GM19328 (cell line): ENCODE results near the gene MAGI1.
"Not testable (repeated sequence)": the region's sequence is repeated elsewhere in the genome, so short reads cannot be mapped to it uniquely, and the experiment has no call there.

Source experiments
- ATAC-seq: cut with Tn5 transposase; IDR thresholded peaks from one replicate; pipeline ENCODE4 v1.9.1; 2021; ENCODE audit warnings: mild to moderate bottlenecking, moderate library complexity; ENCODE audit not compliant: unreplicated experiment

Gene MAGI1

DNA sequence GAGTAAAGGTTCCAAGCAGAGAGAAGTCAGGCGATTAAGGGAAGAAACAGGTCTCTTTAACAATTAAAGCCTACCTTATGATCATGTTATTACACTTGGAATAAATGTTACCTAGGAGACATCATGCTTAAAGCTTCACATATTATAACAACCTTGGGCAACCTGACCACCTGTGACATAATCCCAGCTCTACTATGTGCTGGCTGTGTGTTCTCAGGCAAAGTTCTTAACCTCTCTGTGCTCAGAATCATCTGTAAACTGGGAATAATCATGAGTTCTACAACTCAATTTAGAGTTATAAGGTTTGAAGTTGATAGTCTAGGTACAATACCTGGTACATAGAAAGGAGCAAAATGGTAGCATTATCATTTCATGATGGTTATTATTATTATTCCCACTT is 159.3 kb downstream of the MAGI1 start:
- ATAC-seq, result no peak

DNA sequence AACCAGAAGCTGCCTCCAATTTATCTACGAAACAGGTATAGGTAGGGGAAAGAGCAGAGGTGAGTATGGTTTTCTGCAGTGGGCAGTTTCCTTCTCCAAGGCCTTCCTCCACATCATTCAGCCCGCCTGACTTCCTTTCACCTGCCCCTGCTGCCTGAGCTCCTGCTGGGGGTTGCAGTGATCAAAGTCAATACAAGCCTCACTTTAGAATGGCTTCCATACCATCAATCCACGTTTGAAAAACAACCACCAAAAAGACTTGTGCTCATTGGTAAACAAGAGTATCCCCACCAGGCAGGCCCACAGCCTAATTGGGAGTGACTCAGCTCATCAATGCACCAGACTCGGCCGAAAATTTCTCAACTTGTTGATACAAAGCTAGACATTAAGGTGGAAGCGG is 159.9 kb downstream of the MAGI1 start:
- no peak for ATAC-seq

- no peak for ATAC-seq
Measured at GRCh38 chr3:65877160-65877559, 161.6 kb downstream of the MAGI1 start.

DNA sequence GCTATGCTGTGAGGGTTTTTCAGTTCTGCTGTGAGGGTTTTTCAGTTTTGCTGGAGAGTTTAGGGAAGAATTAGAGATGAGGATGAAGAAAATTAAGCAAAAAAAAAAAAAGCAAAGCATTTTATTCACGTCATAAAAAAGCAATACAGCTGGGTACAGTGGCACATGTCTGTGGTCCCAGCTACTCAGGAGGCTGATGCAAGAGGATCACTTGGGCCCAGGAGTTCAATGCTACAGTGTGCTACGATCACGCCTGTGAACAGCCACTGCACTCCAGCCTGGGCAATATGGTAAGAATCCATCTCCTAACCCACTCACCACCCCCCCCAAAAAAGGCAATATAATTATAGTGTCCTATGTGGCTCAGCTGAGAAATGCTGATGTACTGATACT is 162.7 kb downstream of the MAGI1 start:
- no peak for ATAC-seq

DNA sequence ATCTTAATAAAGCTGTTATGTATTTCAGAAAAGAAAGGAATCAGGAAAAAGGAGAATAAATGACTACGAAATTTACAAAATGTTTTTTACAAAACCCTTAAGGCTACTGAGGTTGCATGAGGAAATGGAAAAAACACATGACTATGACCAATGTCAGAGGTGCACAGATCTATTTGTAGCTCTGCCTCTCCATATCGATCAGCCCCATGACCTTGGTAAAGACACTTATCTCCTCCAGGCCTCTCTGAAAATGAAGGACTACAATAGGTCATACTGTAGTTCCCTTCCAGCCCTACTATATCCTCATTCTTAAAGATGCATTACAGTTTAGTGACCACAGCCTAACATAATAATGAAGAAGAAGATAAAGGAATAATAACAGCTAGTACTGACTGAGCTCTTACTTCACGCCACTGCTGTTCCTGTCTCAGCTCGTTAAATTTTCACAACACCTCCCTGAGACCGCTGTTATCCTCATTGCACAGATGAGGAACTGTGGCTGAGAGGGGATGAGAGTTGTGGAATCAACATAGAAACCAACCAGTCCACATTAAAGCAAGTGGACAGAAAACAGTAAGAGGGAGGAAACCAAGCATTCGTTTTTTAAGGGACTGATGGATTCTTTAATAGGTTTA is 163.2 kb downstream of the MAGI1 start:
- no peak for ATAC-seq

DNA sequence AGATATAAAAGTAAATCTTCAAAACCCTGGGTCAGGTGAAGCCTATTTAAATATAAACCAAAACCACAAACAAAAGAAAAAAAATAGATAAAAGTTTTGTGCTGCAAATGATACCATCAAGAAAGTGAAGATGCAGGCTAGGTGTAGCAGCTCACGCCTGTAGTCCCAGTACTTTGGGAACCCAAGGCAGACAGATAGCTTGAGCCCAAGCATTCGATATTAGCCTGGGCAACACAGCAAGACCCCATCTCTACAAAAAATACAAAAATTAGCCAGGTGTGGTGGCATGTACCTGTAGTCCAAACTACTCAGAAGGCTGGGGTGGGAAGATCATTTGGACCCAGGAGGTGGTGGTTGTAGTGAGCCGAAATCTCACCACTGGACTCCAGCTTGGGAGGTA is 164.8 kb downstream of the MAGI1 start:
- no peak for ATAC-seq

- no peak for ATAC-seq
Measured at GRCh38 chr3:65873028-65873427, 165.7 kb downstream of the MAGI1 start.

DNA sequence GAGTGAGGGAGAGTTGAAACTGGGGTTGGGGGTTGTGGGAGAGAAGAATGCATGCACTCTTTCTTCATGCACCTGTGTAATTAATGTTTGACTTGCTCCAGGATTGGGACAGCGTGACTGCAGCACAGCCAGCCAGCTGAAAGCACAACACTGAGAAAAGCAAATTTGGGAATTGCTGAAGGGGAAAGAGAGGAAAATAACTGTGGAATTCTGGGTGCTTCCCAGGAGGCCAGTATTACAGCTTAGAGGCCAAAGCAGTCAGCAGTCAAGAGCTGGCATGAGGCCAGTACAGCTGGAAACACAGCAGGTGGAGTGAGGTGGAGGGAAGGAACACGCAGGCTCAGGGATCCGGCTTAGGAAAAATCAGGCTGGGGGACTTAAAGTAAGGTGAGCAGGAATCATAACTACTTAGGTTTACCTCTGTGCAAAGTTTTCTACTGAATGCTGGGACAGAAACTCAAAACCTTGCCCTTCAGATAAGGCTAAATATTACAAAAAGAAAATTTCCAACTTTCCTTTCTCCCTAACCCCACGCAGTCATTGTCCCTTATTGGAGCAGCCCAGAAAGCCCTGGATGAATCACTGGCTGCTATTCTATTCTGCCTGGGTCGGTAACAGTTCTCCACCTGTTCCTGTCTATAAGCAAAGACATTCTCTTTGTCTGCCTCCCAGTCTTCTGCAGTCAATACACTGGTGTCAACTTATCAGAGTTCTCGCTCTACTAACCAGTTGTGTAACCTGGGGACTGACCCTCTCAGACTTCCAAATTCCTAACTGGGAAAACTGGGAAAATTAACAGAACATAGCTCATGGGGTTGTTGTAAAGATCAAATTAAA is 167.2 kb downstream of the MAGI1 start:
- no peak for ATAC-seq

GRCh38 chr3:65869798-65870197 is 168.9 kb downstream of the MAGI1 start:
- no peak for ATAC-seq

DNA sequence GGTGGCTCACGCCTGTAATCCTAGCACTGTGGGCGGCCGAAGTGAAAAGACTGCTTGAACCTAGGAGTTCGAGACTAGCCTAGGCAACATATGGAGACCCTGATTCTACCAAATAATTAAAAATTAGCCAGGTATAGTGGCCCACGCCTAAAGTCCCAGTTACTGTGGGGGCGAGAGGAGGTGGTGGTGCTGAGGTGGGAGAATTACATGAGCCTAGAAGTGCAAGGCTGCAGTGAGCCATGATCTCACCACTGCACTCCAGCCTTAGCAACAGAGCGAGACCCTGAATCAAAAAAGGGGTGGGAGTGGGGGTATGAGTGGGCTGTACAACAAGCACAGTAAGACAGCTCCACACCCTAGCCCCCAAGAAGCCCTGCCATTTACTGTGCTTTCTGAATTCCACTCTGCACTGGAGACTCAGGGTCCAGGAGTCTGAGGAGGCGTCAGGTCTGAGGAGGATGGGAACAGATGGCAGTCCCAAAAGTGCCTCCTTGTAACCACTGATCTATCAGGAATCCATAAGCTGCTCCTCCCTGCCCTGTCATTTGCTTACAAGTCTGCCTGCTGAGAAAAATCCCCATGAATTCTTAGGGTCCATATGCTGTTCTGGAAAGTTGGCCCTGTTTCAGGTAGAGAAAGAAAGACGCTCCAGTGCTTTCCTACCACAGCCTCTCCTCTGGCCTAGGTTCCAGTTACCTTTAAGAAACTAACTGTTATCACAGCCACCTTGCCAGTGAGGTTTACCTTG is 171.1 kb downstream of the MAGI1 start:
- ATAC-seq, result no peak

DNA sequence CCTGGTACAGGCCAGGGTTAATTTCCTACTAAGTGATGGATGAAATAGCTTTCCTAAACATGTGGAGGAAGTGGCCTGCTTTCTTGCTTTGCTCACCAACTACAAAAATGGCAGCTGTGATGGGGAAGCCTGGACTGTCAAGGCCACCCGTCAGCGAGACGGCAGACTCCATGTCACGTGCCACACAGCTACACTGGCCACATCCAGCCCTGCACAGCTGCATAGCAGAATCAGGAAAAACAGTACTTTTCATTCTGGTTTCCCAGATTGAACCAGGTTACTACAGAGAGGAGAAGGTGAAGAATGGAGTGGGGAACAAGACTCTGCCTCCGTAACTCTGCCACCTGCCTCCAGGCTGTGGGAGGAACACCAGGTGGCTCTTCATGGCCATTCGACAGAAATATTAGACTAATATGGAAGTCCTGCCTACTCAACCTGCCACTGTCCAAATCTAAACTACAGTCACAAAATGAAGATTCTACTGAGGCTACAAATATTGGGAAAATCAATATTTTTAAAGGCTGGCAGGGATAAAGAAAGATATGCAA is 174.3 kb downstream of the MAGI1 start:
- ATAC-seq, result no peak

DNA sequence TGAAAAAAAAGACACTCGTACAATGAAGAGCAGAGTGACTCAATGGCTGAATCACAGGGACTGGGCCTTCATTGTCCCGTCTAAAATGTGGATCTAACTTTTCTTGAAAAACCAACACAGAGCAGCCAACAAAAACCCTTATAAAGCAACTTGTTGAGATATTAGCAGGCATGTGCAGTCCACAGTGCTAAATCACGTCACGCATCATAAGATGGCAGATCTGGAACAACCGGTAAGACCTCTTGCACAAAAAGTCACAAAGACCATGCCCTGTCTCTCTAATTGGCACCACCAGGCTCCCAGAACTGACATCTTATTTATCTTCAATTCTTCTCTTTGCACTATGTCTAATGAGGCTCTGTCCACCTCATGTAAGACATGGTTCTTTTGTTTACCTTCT is 177.0 kb downstream of the MAGI1 start:
- ATAC-seq, result no peak

GRCh38 chr3:65859612-65860011 is 179.1 kb downstream of the MAGI1 start:
- ATAC-seq, result not testable (repeated sequence)

- no peak for ATAC-seq
Measured at GRCh38 chr3:65858749-65859148, 180.0 kb downstream of the MAGI1 start.

- no peak for ATAC-seq
Measured at GRCh38 chr3:65857327-65857726, 181.4 kb downstream of the MAGI1 start.

DNA sequence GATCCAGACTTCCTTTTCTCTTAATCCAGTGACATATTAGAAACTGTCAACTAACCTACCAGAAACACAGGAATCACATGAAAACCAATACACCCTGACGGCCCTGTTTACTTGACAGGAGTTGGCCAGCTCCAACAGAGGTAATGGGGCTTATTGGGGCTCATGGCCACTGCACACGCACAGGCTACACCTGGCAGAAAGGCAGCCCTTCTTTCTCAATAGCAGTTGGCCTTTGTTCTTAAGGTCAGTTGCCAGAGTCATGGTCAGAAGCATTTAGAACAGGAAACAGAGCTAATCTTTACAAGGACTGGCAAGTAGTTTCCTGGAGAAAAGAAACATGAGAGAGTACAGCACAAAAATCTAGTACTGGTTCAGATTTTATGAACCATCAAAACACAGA is 181.8 kb downstream of the MAGI1 start:
- no peak for ATAC-seq

- ATAC-seq, result no peak
Measured at GRCh38 chr3:65855370-65856100, 183.2 kb downstream of the MAGI1 start.

DNA sequence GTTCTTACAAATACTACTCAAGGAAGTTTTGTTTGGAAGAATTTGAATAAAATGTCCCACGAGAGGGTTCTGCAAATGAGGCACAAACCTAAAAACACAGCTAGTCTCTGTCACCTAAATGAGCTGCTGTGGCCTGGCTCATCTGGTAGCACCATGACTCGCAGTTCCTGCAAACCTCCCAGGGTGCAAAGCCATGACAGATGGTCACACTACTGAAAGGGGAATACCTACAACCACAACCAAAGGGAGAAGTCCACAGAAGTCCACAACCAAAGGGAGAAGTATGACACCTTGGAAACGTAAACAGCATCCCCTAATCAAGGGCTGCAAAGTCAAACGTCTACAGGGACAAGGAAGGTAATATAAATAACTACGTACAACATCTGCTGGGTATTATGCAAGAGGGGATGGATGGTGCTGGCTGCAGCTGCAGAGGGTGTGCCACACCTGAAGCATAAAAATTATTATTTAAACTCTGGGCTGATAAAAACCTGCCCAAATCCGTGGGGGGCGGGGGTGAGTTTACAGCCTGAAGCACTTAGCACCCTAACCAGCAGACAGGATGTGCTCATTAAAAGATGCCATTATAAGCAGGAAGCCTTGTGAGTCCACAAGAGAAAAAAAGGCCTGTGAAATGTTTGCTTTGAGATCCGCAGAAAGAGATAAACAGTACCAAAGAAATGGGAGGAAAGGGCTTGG is 184.0 kb downstream of the MAGI1 start:
- ATAC-seq, result no peak

- no peak for ATAC-seq
Measured at GRCh38 chr3:65851827-65852226, 186.9 kb downstream of the MAGI1 start.

DNA sequence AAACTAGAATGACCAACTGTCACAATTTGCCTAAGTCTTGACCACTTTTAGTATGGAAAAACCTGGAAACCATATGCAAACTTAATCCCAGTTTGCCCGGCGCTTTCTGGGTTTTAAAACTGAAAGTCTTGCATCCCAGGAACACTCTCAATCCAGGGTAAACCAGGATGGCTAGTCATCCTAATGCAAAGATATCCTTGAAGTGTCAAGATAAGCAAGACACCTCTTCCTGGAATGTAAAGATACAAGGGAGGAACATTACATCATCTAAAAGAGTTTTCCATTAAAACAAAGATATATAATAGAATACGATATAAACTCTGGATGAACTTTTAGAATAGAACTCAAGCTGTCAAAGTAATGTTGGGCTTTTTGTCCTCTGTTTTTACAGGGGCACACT is 188.5 kb downstream of the MAGI1 start:
- ATAC-seq, result no peak
